ENCODE measurements around the gene TDRD15.
"Not testable (repeated sequence)": the region's sequence is repeated elsewhere in the genome, so short reads cannot be mapped to it uniquely, and the experiment has no call there.

Gene TDRD15

GRCh38 chr2:21123473-21124393 lies at the start of gene TDRD15:
Gene TDRD15 (plus strand): TSS chr2:21123968. CDS start chr2:21137468, 13,500 bp downstream.
- Mint-ChIP-seq H3K36me3 (ENCODE audit: low read depth) (no peaks in the 10 kb centered on the region), H3K4me3 (no peak within 1 kb of the TSS), H3K27ac (no peak within 1 kb of the TSS), H3K27me3 (peaks cover 8% of the 10 kb centered on the region), H3K4me1 (ENCODE audit: low read depth) (no peaks in the 10 kb centered on the region), H3K9me3 (no peaks in the 10 kb centered on the region)

DNA sequence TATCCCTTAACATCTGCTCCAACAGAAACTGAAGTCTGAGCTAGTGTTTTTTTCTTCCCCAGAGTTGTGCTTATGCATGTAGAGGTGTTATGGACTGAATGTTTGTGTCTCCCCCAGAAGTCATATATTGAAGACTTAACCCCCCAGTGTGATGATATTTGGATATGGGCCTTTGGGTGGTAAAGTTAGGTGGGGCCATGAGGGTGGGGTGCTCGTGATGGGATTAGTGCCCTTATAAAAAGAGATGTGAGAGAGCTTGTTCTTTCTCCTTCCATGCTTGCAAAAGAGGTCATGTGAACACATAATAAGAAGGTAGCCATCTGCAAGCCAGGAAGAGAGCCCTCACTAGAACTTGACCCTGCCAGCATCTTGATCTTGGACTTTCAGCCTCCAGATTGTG lies 45.5 kb upstream of the TDRD15 start:
- Mint-ChIP-seq H3K4me1 (ENCODE audit: low read depth) (no peaks in the 10 kb centered on the region), H3K4me3 (no peak overlapping the region), H3K36me3 (ENCODE audit: low read depth) (no peaks in the 10 kb centered on the region), H3K9me3 (peaks cover 5% of the 10 kb centered on the region), H3K27me3 (peaks cover 6% of the 10 kb centered on the region), H3K27ac (no peak overlapping the region)

DNA sequence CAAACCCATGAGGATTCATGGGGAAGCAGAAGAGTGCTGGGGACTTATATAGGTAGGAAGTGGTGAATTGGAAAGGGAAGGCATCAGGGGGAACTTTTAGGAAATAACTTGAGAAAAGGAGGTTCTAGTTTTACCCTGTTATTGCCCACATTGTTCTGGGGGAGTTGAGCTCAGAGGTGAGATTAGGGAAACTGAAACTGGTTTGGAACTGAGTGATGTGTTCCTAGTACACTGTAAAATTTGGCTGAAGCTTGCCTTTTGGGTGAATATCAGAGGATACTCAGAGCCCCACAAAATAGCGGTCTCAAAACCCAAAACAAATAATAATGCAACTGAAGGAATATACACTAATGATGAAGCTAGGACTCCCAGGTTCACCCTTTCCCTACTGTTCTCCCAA lies 40.3 kb upstream of the TDRD15 start:
- Mint-ChIP-seq H3K4me3 (no peak overlapping the region), H3K27me3 (no peaks in the 10 kb centered on the region), H3K9me3 (peaks cover 2% of the 10 kb centered on the region), H3K27ac (no peak overlapping the region), H3K4me1 (ENCODE audit: low read depth) (no peaks in the 10 kb centered on the region), H3K36me3 (ENCODE audit: low read depth) (no peaks in the 10 kb centered on the region)

- H3K4me3 Mint-ChIP-seq = no peak overlapping the region
- no peak overlapping the region for H3K27ac Mint-ChIP-seq
- no peaks in the 10 kb centered on the region for H3K36me3 Mint-ChIP-seq (ENCODE audit: low read depth)
- no peaks in the 10 kb centered on the region for H3K4me1 Mint-ChIP-seq (ENCODE audit: low read depth)
- no peaks in the 10 kb centered on the region for H3K9me3 Mint-ChIP-seq
- H3K27me3 Mint-ChIP-seq = peaks cover 3% of the 10 kb centered on the region
These were observed 39.4 kb upstream of the TDRD15 start for GRCh38 chr2:21084401-21084800.

GRCh38 chr2:21092308-21092869 lies 31.4 kb upstream of the TDRD15 start:
- Mint-ChIP-seq H3K4me1 (ENCODE audit: low read depth) (no peaks in the 10 kb centered on the region), H3K27me3 (peaks cover 12% of the 10 kb centered on the region), H3K36me3 (ENCODE audit: low read depth) (no peaks in the 10 kb centered on the region), H3K4me3 (no peak overlapping the region), H3K27ac (no peak overlapping the region), H3K9me3 (no peaks in the 10 kb centered on the region)

DNA sequence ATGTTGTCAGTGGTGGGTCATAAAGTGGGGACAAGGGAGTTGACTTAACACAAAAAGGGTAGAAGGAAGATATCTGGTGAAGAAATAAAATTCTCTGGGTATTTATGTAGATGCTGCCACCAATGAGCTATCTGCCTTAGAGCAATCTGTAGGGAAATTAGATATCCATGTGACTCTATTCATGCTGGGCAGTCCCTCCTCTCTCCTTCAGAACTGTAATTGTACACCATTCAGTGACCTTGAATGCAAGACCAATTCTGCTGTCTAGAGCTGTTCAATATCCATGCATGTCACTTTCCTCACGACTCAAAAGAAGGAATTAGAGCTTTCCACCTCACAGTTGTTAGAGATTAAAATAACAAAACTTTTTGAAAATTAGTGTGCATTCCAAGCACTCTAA lies 28.6 kb upstream of the TDRD15 start:
- Mint-ChIP-seq H3K4me1 (ENCODE audit: low read depth) (no peaks in the 10 kb centered on the region), H3K27me3 (peaks cover 11% of the 10 kb centered on the region)

GRCh38 chr2:21095714-21096113 lies 28.1 kb upstream of the TDRD15 start:
- Mint-ChIP-seq H3K4me3 (no peak overlapping the region), H3K36me3 (ENCODE audit: low read depth) (no peaks in the 10 kb centered on the region), H3K4me1 (ENCODE audit: low read depth) (no peaks in the 10 kb centered on the region)

More for the DNA sequence above, 28.6 kb upstream of the TDRD15 start:
- no peak overlapping the region for H3K4me3 Mint-ChIP-seq
- no peaks in the 10 kb centered on the region for H3K36me3 Mint-ChIP-seq (ENCODE audit: low read depth)
- H3K9me3 Mint-ChIP-seq = no peaks in the 10 kb centered on the region
- no peak overlapping the region for H3K27ac Mint-ChIP-seq

DNA sequence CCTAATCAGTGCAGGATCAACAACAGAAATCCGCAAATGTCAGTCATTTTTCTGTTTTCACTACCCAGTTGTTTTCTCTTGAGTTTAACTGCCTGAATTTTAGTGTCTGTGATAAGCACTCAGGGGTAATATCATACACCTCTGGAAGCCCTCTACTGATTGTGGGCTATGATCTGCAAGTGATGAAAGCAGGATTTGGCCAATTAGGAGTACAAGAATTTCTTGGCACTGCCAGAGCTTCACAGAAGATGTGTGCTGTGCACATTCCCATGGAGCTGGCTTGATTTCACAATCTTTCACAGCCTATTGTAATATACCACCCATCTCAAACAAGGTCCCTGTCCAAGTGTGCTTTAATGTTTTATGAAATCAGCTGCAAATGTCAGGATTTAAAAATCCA lies 27.3 kb upstream of the TDRD15 start:
- Mint-ChIP-seq H3K36me3 (ENCODE audit: low read depth) (no peaks in the 10 kb centered on the region), H3K27me3 (peaks cover 14% of the 10 kb centered on the region), H3K4me1 (ENCODE audit: low read depth) (no peaks in the 10 kb centered on the region), H3K9me3 (no peaks in the 10 kb centered on the region), H3K4me3 (no peak overlapping the region), H3K27ac (no peak overlapping the region)

More at GRCh38 chr2:21095714-21096113, 28.1 kb upstream of the TDRD15 start:
- Mint-ChIP-seq H3K27me3 (peaks cover 14% of the 10 kb centered on the region), H3K9me3 (no peaks in the 10 kb centered on the region), H3K27ac (no peak overlapping the region)

DNA sequence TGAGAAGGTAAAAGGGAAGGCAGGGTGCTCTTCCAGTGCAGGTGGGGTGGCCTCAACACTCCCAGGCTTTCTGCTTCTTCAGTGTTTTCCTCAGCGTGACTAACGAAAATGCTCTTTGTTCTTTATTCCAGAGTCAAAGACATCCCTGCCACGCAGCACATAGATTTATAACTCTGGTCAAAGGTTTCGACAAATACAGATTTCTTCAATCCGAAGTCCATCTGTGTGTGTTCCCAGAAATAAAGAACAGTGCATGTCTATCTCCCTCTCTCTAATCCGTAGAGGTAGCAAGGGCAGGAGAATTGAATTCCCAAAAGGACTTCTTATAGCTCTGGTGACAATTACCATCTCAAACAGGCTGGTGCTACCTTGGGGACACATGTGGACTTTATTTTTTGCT lies 26.4 kb upstream of the TDRD15 start:
- Mint-ChIP-seq H3K9me3 (no peaks in the 10 kb centered on the region), H3K4me3 (no peak overlapping the region), H3K27ac (no peak overlapping the region), H3K36me3 (ENCODE audit: low read depth) (no peaks in the 10 kb centered on the region), H3K4me1 (ENCODE audit: low read depth) (no peaks in the 10 kb centered on the region), H3K27me3 (peaks cover 14% of the 10 kb centered on the region)

DNA sequence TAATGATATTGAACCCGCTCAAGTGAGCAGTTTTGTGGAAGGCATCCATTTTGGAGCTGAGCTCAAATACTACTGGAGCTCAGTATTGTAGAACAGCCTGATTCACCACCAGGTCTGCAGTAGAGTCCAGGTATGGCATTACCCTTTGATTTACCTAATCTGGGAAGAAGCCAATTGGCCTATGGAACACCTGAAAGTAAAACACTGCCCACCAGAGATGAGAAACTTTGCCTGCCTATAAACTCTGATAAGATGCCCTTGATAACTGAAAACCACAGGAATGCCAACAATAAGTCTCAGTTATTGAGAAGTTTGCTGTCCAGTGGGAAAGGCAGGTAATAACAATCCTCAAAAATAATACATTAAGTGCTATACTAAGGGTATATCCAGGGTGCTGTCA lies 25.5 kb upstream of the TDRD15 start:
- Mint-ChIP-seq H3K9me3 (no peaks in the 10 kb centered on the region), H3K36me3 (ENCODE audit: low read depth) (no peaks in the 10 kb centered on the region), H3K4me3 (no peak overlapping the region), H3K4me1 (ENCODE audit: low read depth) (no peaks in the 10 kb centered on the region), H3K27me3 (peaks cover 9% of the 10 kb centered on the region), H3K27ac (no peak overlapping the region)

DNA sequence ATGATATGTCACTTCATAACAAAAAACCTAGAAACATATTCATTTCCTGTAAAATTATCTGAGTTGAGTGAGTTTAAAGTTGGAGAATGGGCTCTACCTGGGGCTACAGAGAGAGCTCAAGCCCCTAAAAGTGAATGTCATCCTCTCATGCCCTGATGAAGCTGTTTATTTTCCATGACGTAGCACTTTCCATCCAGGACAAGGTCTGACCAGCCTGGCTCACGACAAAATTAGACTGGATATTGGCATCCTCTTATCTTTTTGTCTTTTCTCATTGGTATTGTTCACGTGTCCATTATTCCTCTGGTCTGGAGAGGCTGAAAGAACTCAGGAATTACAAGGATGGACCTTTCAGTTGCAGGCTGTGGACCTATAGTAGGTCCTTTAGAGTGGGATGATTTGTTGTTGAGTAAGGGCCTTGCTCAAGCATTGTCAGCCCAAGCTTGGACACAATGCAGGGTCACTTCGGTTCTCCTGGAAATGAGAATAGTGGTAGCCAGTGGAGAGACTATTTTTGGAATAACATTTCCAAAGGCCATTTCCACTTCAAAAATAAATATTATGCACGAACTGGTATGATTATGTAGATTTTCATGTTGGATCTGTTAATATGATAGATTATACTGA lies 24.4 kb upstream of the TDRD15 start:
- Mint-ChIP-seq H3K9me3 (no peaks in the 10 kb centered on the region), H3K36me3 (ENCODE audit: low read depth) (no peaks in the 10 kb centered on the region), H3K27ac (no peak overlapping the region), H3K4me3 (no peak overlapping the region), H3K27me3 (peaks cover 8% of the 10 kb centered on the region), H3K4me1 (ENCODE audit: low read depth) (no peaks in the 10 kb centered on the region)

GRCh38 chr2:21101514-21102155 lies 22.1 kb upstream of the TDRD15 start:
- not testable (repeated sequence) for H3K9me3 Mint-ChIP-seq; H3K4me3 Mint-ChIP-seq; H3K36me3 Mint-ChIP-seq (ENCODE audit: low read depth); H3K27me3 Mint-ChIP-seq; H3K27ac Mint-ChIP-seq; H3K4me1 Mint-ChIP-seq (ENCODE audit: low read depth)

DNA sequence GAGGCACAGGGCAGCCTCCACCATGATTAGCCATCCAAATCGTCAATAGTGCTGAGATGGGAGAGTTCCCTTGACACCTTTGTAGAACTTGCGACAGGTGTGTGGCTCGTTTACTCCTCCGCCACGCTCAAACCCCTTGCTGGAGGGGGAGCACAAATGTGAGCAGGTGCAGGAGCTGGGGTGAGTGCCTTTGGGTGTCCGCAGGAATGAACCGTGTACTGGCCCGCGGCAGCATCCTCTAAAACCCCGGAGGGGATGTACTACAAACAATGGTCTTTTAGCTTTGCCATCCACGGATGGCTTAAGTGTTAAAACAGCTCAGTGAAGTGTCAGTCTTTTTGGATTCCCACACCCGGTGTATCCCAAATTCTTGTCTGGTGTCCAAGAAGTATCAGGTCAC lies 21.4 kb upstream of the TDRD15 start:
- no peak overlapping the region for H3K4me3 Mint-ChIP-seq
- H3K27ac Mint-ChIP-seq = no peak overlapping the region
- no peaks in the 10 kb centered on the region for H3K4me1 Mint-ChIP-seq (ENCODE audit: low read depth)
- no peaks in the 10 kb centered on the region for H3K36me3 Mint-ChIP-seq (ENCODE audit: low read depth)
- peaks cover 4% of the 10 kb centered on the region for H3K27me3 Mint-ChIP-seq
- H3K9me3 Mint-ChIP-seq = no peaks in the 10 kb centered on the region

DNA sequence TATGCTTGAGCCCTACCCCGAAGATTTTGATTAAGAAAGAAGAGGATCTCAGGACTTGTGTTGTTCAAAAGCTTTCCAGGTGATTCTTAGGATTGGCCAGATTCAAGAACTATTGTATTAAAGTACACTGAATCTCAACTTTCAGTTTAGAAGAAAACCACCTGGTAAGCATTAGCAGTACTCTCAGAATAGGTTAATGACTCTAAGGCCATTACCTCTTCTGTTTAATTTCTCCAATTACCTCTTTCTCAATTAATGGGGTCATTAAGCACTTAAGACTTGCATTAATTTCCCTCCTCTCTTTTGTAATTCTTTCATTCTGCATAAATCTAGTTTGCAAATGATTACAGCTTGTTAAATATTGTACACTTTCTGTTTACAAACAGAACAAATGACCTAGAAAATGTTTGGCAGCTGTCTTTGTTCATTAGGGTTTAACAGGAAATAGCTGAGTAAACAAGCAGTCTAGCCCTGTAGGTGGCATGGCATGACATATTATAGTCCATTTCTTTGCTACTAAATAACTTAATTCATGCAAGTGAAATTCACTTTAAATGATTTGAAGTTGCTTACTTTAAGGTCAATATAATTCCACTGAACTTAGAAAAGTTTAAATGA lies 20.4 kb upstream of the TDRD15 start:
- Mint-ChIP-seq H3K4me1 (ENCODE audit: low read depth) (no peaks in the 10 kb centered on the region), H3K9me3 (no peaks in the 10 kb centered on the region), H3K4me3 (no peak overlapping the region), H3K27me3 (peaks cover 4% of the 10 kb centered on the region), H3K27ac (no peak overlapping the region), H3K36me3 (ENCODE audit: low read depth) (no peaks in the 10 kb centered on the region)

Data from stimulated activated naive CD8-positive, alpha-beta T cell treated with anti-CD3 and anti-CD28 coated beads, Interleukin-15, Interleukin-2, amounts not matched to agents 100 ng/mL and 50 ng/mL, for 24 hours (primary cell).